NCI-H1694 treated with DMSO at 0.1 percent for 48 hours (cell line): Measurements from ENCODE around the gene FAM107B.
"Not testable (repeated sequence)": the region's sequence is repeated elsewhere in the genome, so short reads cannot be mapped to it uniquely, and the experiment has no call there.

Experiments
- DNase-seq: peaks from one replicate; lab custom pipeline; 2025; lab: John Stamatoyannopoulos, UW

The FAM107B gene

DNA sequence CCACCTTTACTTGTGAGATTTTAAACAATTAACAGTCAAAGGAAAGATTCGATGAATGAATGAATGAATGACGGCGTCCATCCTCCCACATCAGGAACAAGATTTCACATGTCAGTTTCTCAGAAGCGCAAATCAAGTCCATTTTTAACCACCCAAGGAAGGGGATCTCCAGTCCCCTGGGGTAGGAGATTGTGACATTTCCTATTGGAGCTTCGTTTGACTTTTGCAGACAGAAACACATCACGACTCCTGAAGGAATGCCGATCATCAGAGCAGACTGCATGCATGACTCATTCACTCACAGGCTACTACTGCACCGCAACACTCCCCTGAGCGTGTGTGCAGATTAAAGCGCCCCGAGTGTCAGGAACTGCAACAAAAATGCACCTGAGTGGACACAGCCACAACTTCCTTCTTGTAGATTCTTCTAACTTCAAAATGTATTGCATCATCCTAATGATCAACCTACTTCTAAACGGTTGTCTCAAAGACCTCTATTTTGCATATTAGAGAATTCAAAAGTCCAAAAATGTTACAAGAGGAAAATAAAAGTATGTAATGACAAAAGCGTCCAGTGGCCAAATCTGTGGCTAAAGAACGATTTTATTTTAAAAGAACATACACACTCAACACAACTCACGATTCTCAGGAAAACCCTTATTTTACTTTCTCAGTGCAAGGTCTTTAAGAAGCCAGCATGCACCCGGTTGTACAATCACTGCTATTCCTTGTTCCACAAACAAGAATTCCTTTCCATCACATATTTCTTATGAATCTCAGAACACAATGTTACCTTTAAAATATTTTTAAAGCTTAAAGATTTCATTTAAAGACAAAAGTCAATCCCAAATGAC lies 172.6 kb downstream of the FAM107B start:
- no peak for DNase-seq

DNA sequence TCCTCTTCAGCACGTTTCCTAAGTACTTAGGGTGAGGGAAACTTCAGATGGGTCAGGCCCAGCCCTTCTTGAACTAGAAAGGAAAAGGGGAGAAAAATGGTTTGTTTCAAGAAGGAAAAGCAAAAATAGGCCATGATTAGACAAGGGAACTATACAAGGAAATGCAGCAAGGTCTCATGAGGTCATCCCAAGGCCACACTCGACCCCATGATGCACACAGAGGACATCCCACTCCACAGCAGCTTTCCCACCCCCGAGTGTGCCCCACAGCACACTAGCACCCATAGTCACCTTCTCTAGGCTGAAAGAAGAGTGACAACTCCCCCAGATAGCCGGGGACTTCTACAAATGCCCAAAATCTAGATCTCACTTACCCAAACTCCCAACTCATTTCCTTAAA lies 173.4 kb downstream of the FAM107B start:
- DNase-seq: no peak

DNA sequence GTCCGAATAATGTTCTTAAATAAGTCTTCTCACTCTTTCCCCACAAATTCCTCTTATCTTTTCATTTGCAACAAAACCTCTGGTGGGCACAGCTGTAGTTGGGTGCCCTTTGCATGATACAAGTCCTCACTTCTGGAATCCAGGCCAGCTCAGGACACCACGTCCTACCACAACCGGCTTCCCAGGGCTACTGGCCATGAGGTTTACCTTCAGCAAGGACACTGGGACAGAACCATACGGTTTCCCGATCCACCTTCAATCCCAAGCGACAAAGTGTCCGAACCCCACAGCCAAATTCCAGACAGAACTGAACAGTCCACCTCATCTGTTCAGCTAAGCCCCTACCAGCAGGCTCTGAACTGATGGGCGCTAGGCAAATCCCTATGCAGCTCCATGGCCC lies 174.6 kb downstream of the FAM107B start:
- no peak for DNase-seq

DNA sequence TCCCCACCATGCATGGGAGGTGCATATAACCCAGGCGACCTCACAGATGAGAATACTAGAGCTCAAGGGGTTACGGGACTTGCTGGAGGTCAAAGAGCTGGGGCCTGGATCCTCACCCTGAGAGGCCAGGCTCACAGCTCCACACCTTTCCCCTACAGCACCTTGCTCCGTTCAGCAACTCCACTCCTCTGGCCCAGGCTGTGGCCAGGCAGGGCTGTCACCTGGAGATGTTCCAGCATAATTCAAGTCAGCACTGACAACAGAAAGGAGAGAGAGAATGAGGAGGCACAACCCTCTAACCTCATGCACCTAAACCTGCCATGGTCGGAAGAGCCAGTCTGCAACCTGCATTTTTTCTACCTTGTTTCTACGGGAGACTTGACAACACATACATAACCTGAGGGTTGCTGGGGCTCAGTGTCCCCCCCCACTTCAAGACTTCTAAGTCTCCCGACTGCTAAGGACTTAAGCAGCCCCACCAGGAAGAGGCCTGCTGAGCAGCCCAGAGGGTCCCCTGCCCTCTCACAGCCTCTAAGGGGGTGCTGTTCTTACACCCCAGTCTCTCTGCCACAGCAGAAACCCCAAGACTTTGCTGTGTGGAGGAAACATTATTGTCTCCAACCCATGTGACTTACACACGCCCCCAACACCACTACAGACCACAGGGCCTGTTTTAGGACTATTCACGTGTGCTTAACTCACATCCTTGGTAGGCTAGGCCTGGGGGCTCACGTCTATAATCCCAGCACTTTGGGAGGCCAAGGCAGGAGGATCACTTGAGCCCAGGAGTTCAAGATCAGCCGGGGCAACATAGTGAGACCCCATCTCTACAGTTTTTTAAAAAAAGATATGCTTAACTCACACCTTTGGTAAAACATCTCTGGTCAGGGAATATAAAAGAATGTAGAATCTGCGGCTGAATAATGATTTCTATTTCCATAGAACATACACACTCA lies 175.6 kb downstream of the FAM107B start:
- no peak for DNase-seq

DNA sequence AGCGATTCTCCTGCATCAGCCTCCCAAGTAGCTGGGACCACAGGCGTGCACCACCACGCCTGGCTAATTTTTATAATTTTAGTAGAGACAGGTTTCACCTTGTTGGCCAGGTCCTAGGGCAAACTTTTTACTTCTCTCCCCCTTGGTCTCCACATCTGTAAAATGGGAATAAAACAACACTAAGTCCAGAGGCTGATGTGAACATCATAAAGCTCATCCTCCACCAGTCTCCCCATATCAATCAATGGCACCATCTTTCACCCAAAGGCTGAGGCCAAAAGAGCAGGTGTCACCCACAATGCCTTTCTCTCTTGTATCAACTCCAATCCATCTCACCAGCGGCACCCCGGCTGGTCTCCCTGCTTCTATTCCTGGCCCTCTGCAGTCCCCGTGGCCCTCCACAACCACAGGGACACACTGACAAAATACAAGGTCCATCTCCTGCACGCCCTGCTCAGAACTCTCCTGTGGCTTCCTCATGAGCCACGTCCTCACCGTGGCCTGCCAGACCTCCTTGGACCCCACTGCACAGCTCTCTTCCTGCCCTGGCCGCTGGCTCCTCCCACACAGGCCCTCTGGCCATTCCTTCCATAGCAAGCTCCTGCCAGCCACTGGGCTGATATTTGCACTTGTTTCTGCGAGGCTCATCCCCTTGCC lies 179.0 kb downstream of the FAM107B start:
- DNase-seq: no peak

DNA sequence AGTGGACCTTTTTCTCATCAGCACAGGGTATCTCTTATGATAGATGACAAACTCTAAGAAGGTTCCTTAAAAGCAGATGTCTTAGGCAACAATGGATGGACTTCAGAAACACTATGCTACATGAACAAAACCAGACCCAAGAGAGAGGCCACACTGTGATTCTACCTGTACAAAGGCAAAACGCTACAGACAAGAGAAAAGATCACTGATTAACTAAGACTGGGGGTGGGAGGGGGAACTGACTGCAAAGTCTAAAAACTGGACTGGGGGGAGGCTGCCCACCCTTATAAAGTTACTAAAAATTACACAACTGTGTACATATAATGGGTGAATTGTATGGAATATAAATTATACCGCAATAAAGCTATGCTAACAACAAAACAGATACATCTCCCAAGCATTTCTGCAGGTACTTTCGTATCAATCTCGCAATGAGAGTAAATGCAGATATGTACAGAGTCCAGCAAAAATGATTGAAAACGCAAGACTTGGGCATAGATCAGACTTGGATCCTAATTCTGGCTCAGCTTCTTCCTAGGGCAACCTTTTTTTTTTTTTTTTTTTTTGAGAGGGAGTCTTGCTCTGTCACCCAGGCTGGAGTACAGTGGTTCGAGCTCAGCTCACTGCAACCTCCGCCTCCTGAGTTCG lies 179.7 kb downstream of the FAM107B start:
- no peak for DNase-seq

DNA sequence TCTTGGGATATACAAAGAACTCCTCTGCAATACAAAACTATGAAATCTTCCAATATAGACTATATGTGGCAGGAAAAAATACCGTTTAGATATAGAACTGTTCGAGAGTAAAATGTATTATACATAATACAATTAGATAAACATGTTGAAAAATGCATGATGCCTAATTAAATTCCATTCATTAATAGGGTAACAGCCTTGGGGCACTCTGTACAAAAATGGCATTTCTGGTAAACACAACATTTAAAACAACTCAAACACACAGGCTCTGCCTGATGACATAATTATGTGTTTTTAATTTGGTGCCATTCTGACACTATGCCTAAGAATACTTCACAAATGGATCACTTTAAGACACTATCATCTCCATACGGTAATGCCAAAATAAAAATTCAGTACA lies 180.9 kb downstream of the FAM107B start:
- DNase-seq: no peak

DNA sequence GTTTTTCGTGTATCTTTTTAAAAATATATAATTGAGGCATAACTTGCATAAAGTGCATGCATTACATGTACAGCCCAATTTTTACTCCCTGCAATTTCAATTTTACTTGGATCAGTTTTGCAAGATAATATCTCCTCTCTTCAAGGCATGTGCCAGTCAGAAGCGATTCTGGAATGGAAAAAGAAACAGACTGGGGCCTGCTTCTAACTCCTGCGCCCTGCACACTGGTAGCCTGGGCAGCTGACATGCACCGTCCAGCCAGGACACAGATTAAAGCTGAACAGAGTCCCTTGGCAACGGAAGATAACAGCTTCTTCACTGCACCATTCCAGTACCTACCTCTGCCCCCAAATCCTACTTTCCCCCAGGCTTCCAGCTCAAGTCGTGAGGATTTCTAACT lies 182.1 kb downstream of the FAM107B start:
- DNase-seq: no peak

DNA sequence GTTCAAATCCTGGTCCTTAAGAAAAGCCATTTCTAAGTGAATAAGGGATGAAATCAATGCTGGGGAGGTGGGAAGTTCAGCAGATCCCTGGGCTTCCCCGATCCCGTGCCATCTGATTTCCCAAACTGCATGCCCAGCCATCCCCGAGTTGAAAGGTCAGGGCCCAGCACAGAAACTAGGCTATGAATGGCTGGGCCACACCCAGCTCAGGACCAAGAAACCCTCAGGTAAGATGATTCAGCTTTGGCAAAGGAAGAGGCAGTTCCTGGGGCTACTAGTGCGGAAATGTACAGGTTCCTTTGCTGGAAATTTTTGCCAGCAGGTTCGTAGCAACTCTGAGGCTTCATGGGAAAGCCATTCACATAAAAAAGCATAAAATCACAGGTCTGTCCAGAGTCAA lies 182.7 kb downstream of the FAM107B start:
- DNase-seq: no peak

DNA sequence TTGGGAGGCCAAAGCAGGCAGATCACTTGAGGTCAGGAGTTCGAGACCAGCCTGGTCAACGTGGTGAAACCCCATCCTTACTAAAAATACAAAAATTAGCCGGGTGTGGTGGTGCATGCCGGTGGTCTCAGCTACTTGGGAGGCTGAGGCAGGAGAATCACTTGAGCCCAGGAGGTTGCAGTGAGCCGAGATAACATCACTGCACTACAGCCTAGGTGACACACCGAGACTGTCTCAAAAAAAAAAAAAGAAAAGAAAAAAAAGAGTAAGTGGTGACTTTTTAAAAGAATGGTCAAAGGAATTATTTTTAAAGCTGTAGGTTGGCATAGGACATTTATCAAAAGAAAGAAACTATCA lies 185.8 kb downstream of the FAM107B start:
- DNase-seq: not testable (repeated sequence)

DNA sequence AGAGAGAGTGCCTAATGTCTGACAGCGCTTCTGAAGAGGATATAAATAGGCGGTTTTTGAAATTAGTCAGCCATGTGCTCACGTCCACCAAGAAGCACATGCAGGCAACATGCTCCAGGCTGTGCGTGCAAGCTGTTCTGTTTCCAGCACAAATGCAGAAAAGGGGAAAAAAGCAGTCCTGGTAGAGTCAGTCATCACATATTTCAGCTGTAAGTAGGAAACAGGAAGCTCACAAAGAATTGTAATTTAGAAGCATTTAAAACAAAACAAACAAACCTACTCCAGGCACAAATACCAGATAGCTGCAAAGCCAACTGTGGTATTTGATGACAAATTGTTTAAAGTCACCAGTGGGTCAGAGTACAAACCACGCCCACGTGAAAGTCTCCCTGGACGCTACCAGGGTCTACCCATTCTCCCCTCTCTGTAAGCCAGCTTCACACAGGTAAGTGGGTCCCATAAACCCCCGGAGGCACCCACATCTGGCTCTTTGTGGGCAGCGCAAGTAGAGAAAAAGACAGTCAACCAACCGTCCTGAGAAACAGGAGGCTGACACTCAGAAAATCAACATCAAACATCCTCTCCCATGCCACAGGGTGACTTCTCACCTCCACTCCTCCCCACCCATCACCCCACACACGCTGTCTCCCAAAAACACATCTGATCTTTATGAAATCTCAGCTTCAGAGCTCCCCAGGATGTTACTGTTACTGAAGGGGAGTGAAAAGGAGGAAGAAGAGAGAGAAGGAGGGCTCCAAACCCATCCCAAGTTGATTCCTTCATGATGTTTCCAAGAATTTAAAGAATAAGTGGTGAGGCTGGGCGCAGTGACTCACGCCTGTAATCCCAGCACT lies 186.4 kb downstream of the FAM107B start:
- DNase-seq: no peak

DNA sequence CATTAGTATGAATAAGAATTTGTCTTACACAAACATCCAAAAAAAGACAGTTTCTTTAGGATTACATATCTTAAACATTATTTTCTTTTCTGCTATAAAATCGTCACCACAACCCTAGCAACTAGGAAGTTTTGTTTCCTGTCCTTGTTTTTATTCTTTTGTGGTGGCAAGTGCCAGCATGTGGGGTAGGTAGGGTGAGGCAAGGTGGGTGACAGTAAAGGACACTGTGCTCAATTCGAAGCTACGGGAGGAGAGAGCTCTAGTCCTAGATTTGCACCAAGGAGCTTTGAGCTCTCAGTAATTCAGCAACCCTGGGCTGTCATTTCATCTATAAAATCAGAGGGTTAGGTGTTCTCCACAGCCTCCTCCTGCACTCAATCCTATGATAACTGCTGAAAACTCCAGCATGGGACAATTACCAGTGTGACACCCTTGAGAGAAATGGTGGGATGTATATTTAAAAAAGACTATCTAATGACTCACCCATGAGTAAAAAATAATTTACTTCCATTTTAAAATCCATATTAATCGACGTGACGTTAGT lies 187.1 kb downstream of the FAM107B start:
- DNase-seq: no peak

DNA sequence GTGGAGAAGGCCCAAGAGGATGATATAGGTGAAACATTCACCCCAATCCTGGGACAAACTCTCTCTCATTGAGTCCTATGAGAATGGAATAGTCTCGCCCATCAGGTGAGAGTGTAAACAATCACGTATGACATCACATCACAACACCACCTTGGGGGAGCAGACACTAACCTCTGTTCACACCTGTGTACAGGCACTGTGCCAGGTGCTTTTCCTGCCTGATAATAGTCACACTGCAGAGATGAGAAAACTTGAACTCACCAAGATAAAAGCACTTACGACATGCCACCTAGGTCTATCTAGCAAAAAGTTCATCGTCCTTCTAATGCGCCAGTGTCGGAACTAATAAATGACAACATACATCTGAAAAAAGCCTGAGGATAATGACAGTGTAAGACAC lies 187.8 kb downstream of the FAM107B start:
- no peak for DNase-seq

DNA sequence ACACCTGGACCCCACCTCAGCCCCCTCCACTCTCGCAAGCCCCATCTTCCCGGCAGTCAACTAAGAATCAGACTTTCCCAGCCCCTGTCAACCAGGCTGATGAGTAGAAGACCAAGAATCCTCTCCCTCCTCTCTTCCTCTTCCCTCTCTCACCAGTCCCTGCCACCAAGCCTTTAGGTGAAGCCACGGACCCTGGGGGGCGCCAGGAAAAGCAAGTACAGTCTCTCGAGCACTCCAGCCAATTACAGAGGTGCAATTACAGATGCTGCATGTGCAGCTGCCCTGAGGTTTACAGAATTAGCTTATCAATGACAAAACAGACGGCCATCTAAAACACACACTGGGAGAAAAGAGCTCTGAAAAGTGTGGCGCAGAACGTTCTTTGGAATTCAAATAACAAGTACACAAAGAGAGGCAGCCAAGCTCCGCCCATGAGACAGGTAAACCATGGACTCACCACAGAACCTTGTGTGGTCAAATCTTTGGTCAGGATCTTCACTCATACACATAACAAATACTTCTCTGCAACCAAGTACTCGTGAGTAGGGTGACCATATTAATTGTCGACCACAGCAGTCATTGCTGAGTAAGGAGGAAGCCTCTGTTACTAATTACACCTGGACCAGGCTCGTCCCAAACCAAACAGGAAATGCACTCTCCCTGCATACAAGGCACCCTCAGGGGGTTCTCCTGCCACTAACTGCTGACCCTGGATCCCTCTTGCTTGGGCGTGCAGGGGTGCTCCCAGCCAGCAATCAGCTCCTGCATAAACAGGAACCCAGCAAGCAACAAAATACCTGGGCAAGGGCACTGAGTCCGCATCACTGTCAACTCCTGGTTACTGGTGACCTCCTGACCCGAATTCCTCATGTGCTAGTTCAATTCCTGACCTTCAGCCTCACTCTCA lies 189.2 kb downstream of the FAM107B start:
- no peak for DNase-seq

DNA sequence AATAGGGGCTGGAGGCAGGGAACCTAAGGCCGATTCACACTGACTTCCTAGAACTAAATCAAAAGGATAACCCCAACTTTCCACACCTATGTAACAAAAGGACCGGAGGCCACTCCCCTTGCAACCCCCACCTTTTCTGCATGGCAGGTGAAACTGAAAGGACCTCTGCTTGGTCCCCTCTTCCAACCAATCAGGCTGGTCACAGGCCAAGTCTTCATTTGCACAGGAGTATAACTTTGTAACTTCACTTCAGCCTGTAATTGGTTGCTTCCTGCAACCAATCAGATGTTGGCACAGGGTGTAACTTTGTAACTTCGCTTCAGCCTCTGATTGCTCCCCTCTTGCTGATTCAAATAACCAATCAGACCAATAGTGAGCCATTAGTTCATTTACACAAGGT lies 190.0 kb downstream of the FAM107B start:
- DNase-seq: no peak

DNA sequence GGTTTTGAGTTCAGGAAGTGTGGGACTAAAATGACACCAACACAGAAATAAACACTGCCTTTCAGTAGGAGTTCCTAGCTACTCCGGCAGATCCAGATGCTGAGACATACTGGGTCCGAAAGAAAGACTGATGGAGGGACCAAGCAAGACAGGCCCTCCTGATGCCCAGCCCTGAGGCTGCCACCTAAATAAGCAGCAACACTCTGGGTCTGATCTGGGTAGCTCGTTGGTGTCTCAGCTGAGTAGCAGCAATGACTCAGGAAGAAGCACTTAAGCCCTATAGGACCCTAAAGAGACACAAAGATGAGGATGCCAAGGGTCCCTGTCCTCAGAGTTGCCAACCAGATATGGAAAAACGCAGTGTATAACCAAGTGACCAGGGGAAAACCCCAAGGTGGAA lies 190.7 kb downstream of the FAM107B start:
- no peak for DNase-seq

DNA sequence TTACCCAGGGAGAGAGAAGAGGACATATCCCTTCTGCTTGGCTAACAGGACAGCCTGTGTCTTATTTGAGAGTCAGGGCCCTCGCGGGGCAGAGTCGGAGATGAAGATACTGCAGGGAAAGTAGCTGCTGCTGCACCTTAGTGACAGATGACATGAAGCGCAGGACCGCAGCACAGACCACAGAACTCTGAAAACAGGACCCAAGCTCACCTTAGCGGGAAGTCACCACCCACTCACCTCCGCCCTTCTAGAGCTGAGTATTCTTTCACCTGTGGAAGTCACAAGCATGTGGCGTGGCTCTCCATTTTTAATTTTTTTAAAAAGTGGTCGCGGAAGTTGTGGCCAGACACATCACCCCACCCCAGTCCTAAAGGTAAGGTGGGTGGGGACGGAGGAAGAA lies 191.4 kb downstream of the FAM107B start:
- no peak for DNase-seq

DNA sequence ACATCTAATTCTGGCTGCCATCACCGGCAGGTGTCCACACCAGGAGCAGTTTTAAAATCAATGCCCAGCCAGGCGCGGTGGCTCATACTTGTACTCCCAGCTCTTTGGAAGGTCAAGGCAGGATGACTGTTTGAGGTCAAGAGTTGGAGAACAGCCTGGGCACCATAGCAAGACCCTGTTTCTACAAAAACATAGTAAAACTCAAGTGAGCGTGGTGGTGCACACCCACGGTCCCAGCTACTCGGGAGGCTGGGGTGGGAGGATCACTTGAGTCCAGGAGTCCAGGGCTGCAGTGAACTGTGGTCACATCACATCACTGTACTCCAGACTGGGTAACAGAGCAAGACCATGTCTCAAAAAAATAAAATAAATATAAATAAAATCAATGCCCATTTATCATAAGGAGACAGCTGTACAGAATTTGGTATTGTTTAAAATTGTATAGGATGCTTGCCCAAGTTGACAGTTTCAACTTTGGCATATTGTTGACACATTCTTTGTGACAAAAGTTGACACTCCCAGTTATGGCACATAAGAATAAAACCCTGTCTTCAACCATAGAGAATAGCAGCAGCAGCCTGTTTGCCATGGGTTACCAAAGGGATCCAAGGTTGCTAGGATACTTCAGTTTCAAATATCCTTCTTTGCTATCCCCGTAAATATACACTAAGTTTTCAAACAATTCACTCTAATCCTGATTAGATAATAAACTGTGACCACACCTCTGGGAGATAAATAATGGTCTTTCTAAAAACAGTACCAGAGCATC lies 193.0 kb downstream of the FAM107B start:
- DNase-seq: no peak
